Stimulated activated CD8-positive, alpha-beta memory T cell treated with anti-CD3 and anti-CD28 coated beads, Interleukin-2, amount 100 ng/mL, for 1 hour (primary cell): ENCODE results near the gene RTRAF.

Source experiments
- DNase-seq, 2 donors: peaks; one replicate each; pipeline ENCODE4 v3.0.0-alpha.2; 2020; ENCODE audit warnings: low read depth in 2 of 2

RTRAF gene

GRCh38 chr14:51989293-51990234, at the start of gene RTRAF:
Gene RTRAF (plus strand): TSS chr14:51989546. CDS start chr14:51989640, 94 bp downstream.
- DNase-seq = peak; percentile 81 to 85

GRCh38 chr14:51939755-51940301, 49.5 kb upstream of the RTRAF start:
- no peak for DNase-seq

GRCh38 chr14:51942971-51943370, 46.4 kb upstream of the RTRAF start:
- no peak for DNase-seq

- no peak for DNase-seq
Measured at GRCh38 chr14:51950007-51950406, 39.3 kb upstream of the RTRAF start.

GRCh38 chr14:51951656-51952055, 37.7 kb upstream of the RTRAF start:
- no peak for DNase-seq

GRCh38 chr14:51954031-51954430, 35.3 kb upstream of the RTRAF start:
- DNase-seq = no peak

GRCh38 chr14:51954657-51955056, 34.7 kb upstream of the RTRAF start:
- DNase-seq = no peak

GRCh38 chr14:51957950-51958349, 31.4 kb upstream of the RTRAF start:
- DNase-seq = no peak

- no peak for DNase-seq
Measured at GRCh38 chr14:51959928-51960327, 29.4 kb upstream of the RTRAF start.

GRCh38 chr14:51960866-51961265, 28.5 kb upstream of the RTRAF start:
- DNase-seq = no peak

- no peak for DNase-seq
Measured at GRCh38 chr14:51962711-51963110, 26.6 kb upstream of the RTRAF start.

GRCh38 chr14:51963286-51963685, 26.1 kb upstream of the RTRAF start:
- DNase-seq = no peak

- no peak for DNase-seq
Measured at GRCh38 chr14:51967521-51967920, 21.8 kb upstream of the RTRAF start.

- DNase-seq = no peak
Measured at GRCh38 chr14:51969852-51970540, 19.4 kb upstream of the RTRAF start.

GRCh38 chr14:51972566-51972965, 16.8 kb upstream of the RTRAF start:
- DNase-seq = no peak

- DNase-seq = no peak
Measured at GRCh38 chr14:51977075-51977474, 12.3 kb upstream of the RTRAF start.

GRCh38 chr14:51978681-51979085, 10.7 kb upstream of the RTRAF start:
- DNase-seq = no peak

GRCh38 chr14:51979088-51979709, 10.1 kb upstream of the RTRAF start:
- peak; percentile 66 to 73 for DNase-seq

- DNase-seq = no peak
Measured at GRCh38 chr14:51981218-51981854, 8.0 kb upstream of the RTRAF start.

GRCh38 chr14:51988221-51988620, 1.1 kb upstream of the RTRAF start:
- no peak for DNase-seq

GRCh38 chr14:51990488-51990887, 1.1 kb downstream of the RTRAF start:
- DNase-seq = no peak
